ENCODE data around the gene CKAP2.
"Not testable (repeated sequence)": the region's sequence is repeated elsewhere in the genome, so short reads cannot be mapped to it uniquely, and the experiment has no call there.

CKAP2 gene

GRCh38 chr13:52468487-52468886 lies 13.2 kb downstream of the CKAP2 start:
- H3K27ac Mint-ChIP-seq; intact Hi-C loops (cut with micrococcal nuclease); H3K4me1 Mint-ChIP-seq (ENCODE audit: low read depth); H3K9me3 Mint-ChIP-seq; H3K27me3 Mint-ChIP-seq; H3K4me3 Mint-ChIP-seq: not testable (repeated sequence)
- H3K36me3 Mint-ChIP-seq (ENCODE audit: low read depth) = peaks cover 89% of the 10 kb centered on the region

- H3K4me1 Mint-ChIP-seq (ENCODE audit: low read depth); H3K27ac Mint-ChIP-seq; H3K9me3 Mint-ChIP-seq; H3K27me3 Mint-ChIP-seq; intact Hi-C loops (cut with micrococcal nuclease); H3K4me3 Mint-ChIP-seq: not testable (repeated sequence)
- peaks cover 13% of the 10 kb centered on the region for H3K36me3 Mint-ChIP-seq (ENCODE audit: low read depth)
These were observed 25.6 kb downstream of the CKAP2 start for GRCh38 chr13:52480677-52481428.

GRCh38 chr13:52487078-52487477 lies 31.8 kb downstream of the CKAP2 start:
- H3K27ac Mint-ChIP-seq; H3K9me3 Mint-ChIP-seq; intact Hi-C loops (cut with micrococcal nuclease); H3K4me1 Mint-ChIP-seq (ENCODE audit: low read depth); H3K4me3 Mint-ChIP-seq; H3K36me3 Mint-ChIP-seq (ENCODE audit: low read depth); H3K27me3 Mint-ChIP-seq: not testable (repeated sequence)

- H3K4me3 Mint-ChIP-seq; H3K4me1 Mint-ChIP-seq (ENCODE audit: low read depth); H3K27ac Mint-ChIP-seq; H3K36me3 Mint-ChIP-seq (ENCODE audit: low read depth); H3K9me3 Mint-ChIP-seq; H3K27me3 Mint-ChIP-seq; intact Hi-C loops (cut with micrococcal nuclease): not testable (repeated sequence)
These were observed 33.5 kb downstream of the CKAP2 start for GRCh38 chr13:52488763-52489162.

- intact Hi-C loops (cut with micrococcal nuclease); H3K36me3 Mint-ChIP-seq (ENCODE audit: low read depth); H3K27me3 Mint-ChIP-seq; H3K27ac Mint-ChIP-seq; H3K4me1 Mint-ChIP-seq (ENCODE audit: low read depth); H3K4me3 Mint-ChIP-seq; H3K9me3 Mint-ChIP-seq: not testable (repeated sequence)
These were observed 35.7 kb downstream of the CKAP2 start for GRCh38 chr13:52491015-52491414.

- intact Hi-C loops (cut with micrococcal nuclease); H3K4me3 Mint-ChIP-seq; H3K27me3 Mint-ChIP-seq; H3K4me1 Mint-ChIP-seq (ENCODE audit: low read depth); H3K36me3 Mint-ChIP-seq (ENCODE audit: low read depth); H3K27ac Mint-ChIP-seq; H3K9me3 Mint-ChIP-seq: not testable (repeated sequence)
These were observed 39.0 kb downstream of the CKAP2 start for GRCh38 chr13:52494241-52494640.

- not testable (repeated sequence) for H3K4me3 Mint-ChIP-seq, H3K27me3 Mint-ChIP-seq, H3K27ac Mint-ChIP-seq
These were observed 42.7 kb downstream of the CKAP2 start for GRCh38 chr13:52497979-52498378.

GRCh38 chr13:52502277-52502676 lies 47.0 kb downstream of the CKAP2 start:
- peaks cover 22% of the 10 kb centered on the region for H3K9me3 Mint-ChIP-seq
- H3K36me3 Mint-ChIP-seq (ENCODE audit: low read depth); intact Hi-C loops (cut with micrococcal nuclease); H3K4me3 Mint-ChIP-seq; H3K27me3 Mint-ChIP-seq; H3K4me1 Mint-ChIP-seq (ENCODE audit: low read depth); H3K27ac Mint-ChIP-seq: not testable (repeated sequence)

More at GRCh38 chr13:52497979-52498378, 42.7 kb downstream of the CKAP2 start:
- intact Hi-C loops (cut with micrococcal nuclease); H3K36me3 Mint-ChIP-seq (ENCODE audit: low read depth); H3K4me1 Mint-ChIP-seq (ENCODE audit: low read depth): not testable (repeated sequence)
- peaks cover 14% of the 10 kb centered on the region for H3K9me3 Mint-ChIP-seq

- H3K4me3 Mint-ChIP-seq; H3K27me3 Mint-ChIP-seq; intact Hi-C loops (cut with micrococcal nuclease); H3K4me1 Mint-ChIP-seq (ENCODE audit: low read depth); H3K36me3 Mint-ChIP-seq (ENCODE audit: low read depth); H3K27ac Mint-ChIP-seq: not testable (repeated sequence)
- peaks cover 26% of the 10 kb centered on the region for H3K9me3 Mint-ChIP-seq
These were observed 50.6 kb downstream of the CKAP2 start for GRCh38 chr13:52505843-52506242.

- H3K27ac Mint-ChIP-seq; H3K4me3 Mint-ChIP-seq; H3K36me3 Mint-ChIP-seq (ENCODE audit: low read depth); intact Hi-C loops (cut with micrococcal nuclease); H3K27me3 Mint-ChIP-seq; H3K4me1 Mint-ChIP-seq (ENCODE audit: low read depth): not testable (repeated sequence)
- H3K9me3 Mint-ChIP-seq = peaks cover 16% of the 10 kb centered on the region
These were observed 54.3 kb downstream of the CKAP2 start for GRCh38 chr13:52509532-52509931.

- peaks cover 16% of the 10 kb centered on the region for H3K9me3 Mint-ChIP-seq
These were observed 55.0 kb downstream of the CKAP2 start for GRCh38 chr13:52510221-52510797.

GRCh38 chr13:52511598-52511997 lies 56.3 kb downstream of the CKAP2 start:
- H3K4me3 Mint-ChIP-seq; H3K4me1 Mint-ChIP-seq (ENCODE audit: low read depth); intact Hi-C loops (cut with micrococcal nuclease); H3K27me3 Mint-ChIP-seq; H3K27ac Mint-ChIP-seq; H3K36me3 Mint-ChIP-seq (ENCODE audit: low read depth): not testable (repeated sequence)
- peaks cover 16% of the 10 kb centered on the region for H3K9me3 Mint-ChIP-seq

More at GRCh38 chr13:52510221-52510797, 55.0 kb downstream of the CKAP2 start:
- H3K4me1 Mint-ChIP-seq (ENCODE audit: low read depth); H3K27ac Mint-ChIP-seq; intact Hi-C loops (cut with micrococcal nuclease); H3K4me3 Mint-ChIP-seq; H3K36me3 Mint-ChIP-seq (ENCODE audit: low read depth); H3K27me3 Mint-ChIP-seq: not testable (repeated sequence)

- H3K27ac Mint-ChIP-seq; H3K27me3 Mint-ChIP-seq; H3K36me3 Mint-ChIP-seq (ENCODE audit: low read depth); H3K4me3 Mint-ChIP-seq; H3K4me1 Mint-ChIP-seq (ENCODE audit: low read depth); intact Hi-C loops (cut with micrococcal nuclease): not testable (repeated sequence)
- H3K9me3 Mint-ChIP-seq = peaks cover 16% of the 10 kb centered on the region
These were observed 58.8 kb downstream of the CKAP2 start for GRCh38 chr13:52513957-52514596.

- H3K36me3 Mint-ChIP-seq (ENCODE audit: low read depth); H3K27ac Mint-ChIP-seq; intact Hi-C loops (cut with micrococcal nuclease); H3K4me3 Mint-ChIP-seq; H3K27me3 Mint-ChIP-seq; H3K4me1 Mint-ChIP-seq (ENCODE audit: low read depth); H3K9me3 Mint-ChIP-seq: not testable (repeated sequence)
These were observed 68.0 kb downstream of the CKAP2 start for GRCh38 chr13:52523323-52523722.
